Panc1 (cell line): Measurements from ENCODE around the gene JMJD4. TPM values are rescaled to one million over a fixed set of nuclear protein-coding genes. Genes with fewer than 3 reads are reported as not detected.

ENCODE experiments used
- ATAC-seq: fragments of 200-7000 bp; cut with Tn5 transposase; 2 replicates; pipeline ENCODE4 v1.9.1; 2020; ENCODE audit warnings: mild to moderate bottlenecking, moderate library complexity
- BruUV-seq: library from RNA; stranded (reverse); fragments of 400-500 nt; replicated peaks from 2 replicates; lab custom pipeline; 2021; lab: Mats Ljungman, UMichigan
- CTCF ChIA-PET: fragments of 300-600 bp; sonication (Branson Sonifier 250); formaldehyde crosslinking; loops from one replicate; lab custom pipeline; 2022; ENCODE audit warnings: antibody characterized with exemption; lab: Charles Lee
- POLR2A ChIA-PET: fragments of 300-600 bp; sonication (Branson Sonifier 250); formaldehyde crosslinking; loops from one replicate; lab custom pipeline; 2022; ENCODE audit warnings: antibody characterized with exemption; lab: Charles Lee
- DNase-seq: peaks from one replicate; pipeline ENCODE4 v3.0.0-alpha.2; 2010; ENCODE audit warnings: low read depth, low spot score
- H3K27ac ChIP-seq: 2 replicates; pipeline ENCODE4 v1.5.1; 2011; ENCODE audit warnings: mild to moderate bottlenecking, low read length, inconsistent platforms
- H3K27me3 ChIP-seq: fragments of 200-500 bp; sonication (Bioruptor generic); 2 replicates; pipeline ENCODE4 v1.6.0; 2014; ENCODE audit warnings: low read length, inconsistent platforms; ENCODE audit not compliant: control insufficient read depth, insufficient read depth
- H3K36me3 ChIP-seq: fragments of 200-500 bp; sonication (Bioruptor generic); 2 replicates; pipeline ENCODE4 v1.5.1; 2014; ENCODE audit warnings: inconsistent platforms, mild to moderate bottlenecking, low read length, moderate library complexity; ENCODE audit not compliant: control insufficient read depth, insufficient read depth
- H3K4me1 ChIP-seq: 2 replicates; pipeline ENCODE4 v1.5.1; 2011; ENCODE audit warnings: inconsistent platforms, mild to moderate bottlenecking, low read length, moderate library complexity; ENCODE audit not compliant: control insufficient read depth, insufficient read depth
- H3K4me3 ChIP-seq, 2 experiments: 2 replicates each; pipeline ENCODE4 v1.5.1; 2011 to 2012; ENCODE audit warnings: low read depth in 2 of 2, low read length in 2 of 2, mild to moderate bottlenecking in 2 of 2, inconsistent platforms in 1 of 2, moderate library complexity in 1 of 2
- H3K9me3 ChIP-seq: fragments of 200-500 bp; sonication (Bioruptor generic); 2 replicates; pipeline ENCODE4 v1.5.1; 2014; ENCODE audit warnings: low read depth, mild to moderate bottlenecking, inconsistent platforms, low read length, moderate library complexity; ENCODE audit not compliant: control insufficient read depth, insufficient read depth
- CTCF ChIP-seq: fragments of 450-650 bp; IDR thresholded peaks from 2 replicates; pipeline ENCODE4 v1.5.1; 2017; ENCODE audit warnings: mild to moderate bottlenecking
- POLR2AphosphoS5 ChIP-seq: IDR thresholded peaks from 2 replicates; pipeline ENCODE4 v1.6.1; 2012; ENCODE audit warnings: mild to moderate bottlenecking, low read depth, low read length, moderate library complexity
- REST ChIP-seq, 2 experiments: IDR thresholded peaks; 2 replicates each; pipeline ENCODE4 v1.6.1; 2011 to 2012; ENCODE audit warnings: low read depth in 2 of 2, control low read depth in 1 of 2, low read length in 1 of 2, mild to moderate bottlenecking in 1 of 2, moderate library complexity in 1 of 2; ENCODE audit not compliant: insufficient read depth in 1 of 2
- SIN3A ChIP-seq: IDR thresholded peaks from 2 replicates; pipeline ENCODE4 v1.6.1; 2012; ENCODE audit warnings: low read depth, mild to moderate bottlenecking, low read length, moderate library complexity, borderline replicate concordance; ENCODE audit not compliant: insufficient read depth
- TCF7L2 ChIP-seq: IDR thresholded peaks from 2 replicates; pipeline ENCODE4 v1.6.1; 2011; ENCODE audit warnings: mild to moderate bottlenecking, low read depth, low read length, inconsistent platforms
- in situ Hi-C: cut with HindIII; loops from 2 replicates; pipeline ENCODE4 v1.10.0; 2016; ENCODE audit warnings: low sequenced_read_pairs, low pct_unique_long_range_greater_than_20kb
- intact Hi-C: fragments of 100-400 bp; cut with micrococcal nuclease; formaldehyde crosslinking; loops from one replicate; pipeline ENCODE4 v1.10.0; 2022; ENCODE audit not compliant: unreplicated experiment
- total RNA-seq: library from RNA; stranded (reverse); gene quantifications from one replicate; pipeline ENCODE4 v1.2.1, GENCODE V29; 2021; ENCODE audit not compliant: unreplicated experiment

The JMJD4 gene
- total RNA-seq, 1 experiment from 2014 or later = 27.7 TPM

GRCh38 chr1:227779685-227780084, 44.6 kb upstream of the JMJD4 start:
- H3K4me1 ChIP-seq = no peaks in the 10 kb centered on the region
- intact Hi-C loops = no loop called here
- in situ Hi-C loops = no loop called here
- ATAC-seq = no peak
- ChIA-PET POLR2A (no interaction called here), CTCF (no interaction called here)
- no peak overlapping the region for H3K4me3 ChIP-seq
- no peak for DNase-seq
- TF ChIP-seq POLR2AphosphoS5 (no peak), TCF7L2 (no peak), SIN3A (no peak), REST (IDR thresholded peaks at IDR 0.05; ENCODE audit: insufficient read depth in 1 of 2, low read depth in 2 of 2, low read length in 1 of 2) (no peak), CTCF (no peak)
- H3K27ac ChIP-seq = no peak overlapping the region
- H3K27me3 ChIP-seq = no peaks in the 10 kb centered on the region
- BruUV-seq = no TSS peak
- H3K36me3 ChIP-seq = 0 out of 2 replicates have a peak, but pooled peaks cover 3% of the 10 kb centered on the region
- no peaks in the 10 kb centered on the region for H3K9me3 ChIP-seq

GRCh38 chr1:227779021-227779441, 43.9 kb upstream of the JMJD4 start:
- intact Hi-C loops (no loop called here), in situ Hi-C loops (no loop called here)
- Histone ChIP-seq H3K36me3 (0 out of 2 replicates have a peak, but pooled peaks cover 3% of the 10 kb centered on the region), H3K4me3 (no peak overlapping the region), H3K9me3 (no peaks in the 10 kb centered on the region), H3K4me1 (no peaks in the 10 kb centered on the region), H3K27me3 (no peaks in the 10 kb centered on the region), H3K27ac (no peak overlapping the region)
- POLR2A ChIA-PET = no interaction called here
- no peak for TF ChIP-seq SIN3A
- no peak for TF ChIP-seq CTCF
- no peak for TF ChIP-seq TCF7L2
- TF ChIP-seq POLR2AphosphoS5 = no peak
- no peak for TF ChIP-seq REST (IDR thresholded peaks at IDR 0.05; ENCODE audit: insufficient read depth in 1 of 2, low read depth in 2 of 2, low read length in 1 of 2)
- CTCF ChIA-PET = no interaction called here
- ATAC-seq = no peak
- no TSS peak for BruUV-seq
- DNase-seq = no peak
